ENCODE results near the gene BCL2.

Gene BCL2

DNA sequence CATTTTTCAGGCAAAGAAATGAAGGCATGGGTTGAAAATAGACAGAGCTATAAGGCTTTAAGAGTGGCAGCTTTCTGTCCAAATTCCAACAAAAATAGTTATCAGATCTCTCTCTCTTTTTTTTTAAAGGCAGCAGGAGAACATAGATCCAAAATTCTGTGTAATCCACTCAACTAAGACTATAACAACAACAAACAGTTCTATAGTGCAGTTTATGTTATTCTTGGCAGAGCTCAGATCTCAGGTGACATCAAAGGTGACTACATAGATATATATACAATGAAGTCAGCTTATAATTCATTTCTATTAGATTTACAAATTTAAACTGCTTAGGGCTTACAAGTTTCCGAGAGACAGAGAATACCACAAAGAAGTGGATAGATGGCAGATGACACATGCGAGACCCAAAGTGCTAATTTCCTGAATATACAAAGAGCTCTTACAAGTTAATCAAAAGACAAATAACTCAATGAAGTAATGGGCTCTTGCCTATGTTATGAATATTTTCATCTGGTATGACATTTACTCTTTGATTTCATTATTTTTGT lies 223.2 kb downstream of the BCL2 start:
- no peak overlapping the region for H3K9ac ChIP-seq (ENCODE audit: low read depth in 1 of 2, low read length in 2 of 2)
- no peaks in the 10 kb centered on the region for H3K27me3 ChIP-seq (ENCODE audit: control insufficient read depth in 1 of 2, insufficient read depth in 2 of 2, low read length in 2 of 2)
- no peak overlapping the region for H3K4me3 ChIP-seq (ENCODE audit: low read depth in 1 of 2, low read length in 2 of 2)
- no peaks in the 10 kb centered on the region for H3K36me3 ChIP-seq (ENCODE audit: control insufficient read depth in 1 of 2, insufficient read depth in 2 of 2, low read length in 2 of 2)
- H3K9me3 ChIP-seq (ENCODE audit: control insufficient read depth in 1 of 2, low read length in 2 of 2): no peaks in the 10 kb centered on the region
- no peak overlapping the region for H3K27ac ChIP-seq (ENCODE audit: low read depth, low read length)
- H3K4me1 ChIP-seq (ENCODE audit: control insufficient read depth in 1 of 2, insufficient read depth in 2 of 2, low read length in 2 of 2): peaks cover 29 to 32% of the 10 kb centered on the region in 2 donors

DNA sequence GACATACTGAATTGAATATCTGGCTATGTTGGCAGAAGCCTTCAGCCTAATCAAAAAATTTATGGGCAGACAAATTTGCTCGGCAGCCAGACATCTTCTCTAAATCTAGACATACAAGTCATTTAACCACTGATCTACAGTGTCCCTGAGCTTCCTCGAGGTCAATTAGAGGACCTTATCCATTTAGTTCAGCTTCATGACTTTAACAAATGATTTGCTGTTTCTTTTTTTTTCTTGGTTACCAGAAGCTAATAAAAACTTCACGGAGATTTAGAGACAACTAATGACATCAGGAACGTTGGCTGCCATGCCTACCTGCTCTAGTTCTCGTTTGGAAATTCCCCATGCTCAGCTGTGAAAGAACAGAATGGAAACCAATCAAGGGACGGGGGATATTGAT lies 223.8 kb downstream of the BCL2 start:
- H3K4me1 ChIP-seq (ENCODE audit: control insufficient read depth in 1 of 2, insufficient read depth in 2 of 2, low read length in 2 of 2): peaks cover 24 to 31% of the 10 kb centered on the region in 2 donors
- no peaks in the 10 kb centered on the region for H3K9me3 ChIP-seq (ENCODE audit: control insufficient read depth in 1 of 2, low read length in 2 of 2)
- H3K9ac ChIP-seq (ENCODE audit: low read depth in 1 of 2, low read length in 2 of 2): no peak overlapping the region
- H3K4me3 ChIP-seq (ENCODE audit: low read depth in 1 of 2, low read length in 2 of 2): no peak overlapping the region
- H3K27ac ChIP-seq (ENCODE audit: low read depth, low read length): no peak overlapping the region
- no peaks in the 10 kb centered on the region for H3K36me3 ChIP-seq (ENCODE audit: control insufficient read depth in 1 of 2, insufficient read depth in 2 of 2, low read length in 2 of 2)
- H3K27me3 ChIP-seq (ENCODE audit: control insufficient read depth in 1 of 2, insufficient read depth in 2 of 2, low read length in 2 of 2): no peaks in the 10 kb centered on the region

DNA sequence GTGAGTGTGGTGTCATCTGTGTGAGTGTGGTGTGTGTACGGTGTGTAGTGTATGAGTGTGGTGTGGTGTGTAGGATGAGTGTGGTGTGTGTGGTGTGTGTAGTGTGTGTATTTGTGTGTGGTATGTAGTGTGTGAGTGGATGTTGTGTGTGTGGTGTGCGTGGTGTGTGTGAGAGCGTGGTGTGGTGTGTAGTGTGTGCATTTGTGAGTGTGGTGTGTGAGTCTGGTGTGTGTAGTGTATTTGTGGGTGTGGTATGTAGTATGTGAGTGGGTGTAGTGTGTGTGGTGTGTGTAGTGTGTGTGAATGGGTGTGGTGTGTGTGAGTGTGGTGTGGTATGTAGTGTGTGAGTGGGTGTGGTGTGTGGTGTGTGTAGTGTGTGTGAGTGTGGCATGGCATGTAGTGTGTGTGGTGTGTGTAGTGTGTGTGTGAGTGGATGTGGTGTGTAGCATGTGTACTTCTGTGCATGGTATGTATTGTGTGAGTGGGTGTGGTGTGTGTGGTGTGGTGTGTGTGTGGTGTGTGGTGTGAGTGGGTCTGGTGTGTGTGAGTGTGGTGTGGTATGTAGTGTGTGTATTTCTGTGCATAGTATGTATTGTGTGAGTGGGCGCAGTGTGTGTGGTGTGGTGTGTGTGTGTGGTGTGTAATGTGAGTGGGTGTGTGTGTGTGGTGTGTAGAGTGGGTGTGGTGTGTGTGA lies 227.8 kb downstream of the BCL2 start:
- H3K27me3 ChIP-seq (ENCODE audit: control insufficient read depth in 1 of 2, insufficient read depth in 2 of 2, low read length in 2 of 2): no peaks in the 10 kb centered on the region
- H3K4me3 ChIP-seq (ENCODE audit: low read depth in 1 of 2, low read length in 2 of 2): no peak overlapping the region
- no peak overlapping the region for H3K27ac ChIP-seq (ENCODE audit: low read depth, low read length)
- H3K9ac ChIP-seq (ENCODE audit: low read depth in 1 of 2, low read length in 2 of 2): no peak overlapping the region
- H3K9me3 ChIP-seq (ENCODE audit: control insufficient read depth in 1 of 2, low read length in 2 of 2): no peaks in the 10 kb centered on the region
- H3K36me3 ChIP-seq (ENCODE audit: control insufficient read depth in 1 of 2, insufficient read depth in 2 of 2, low read length in 2 of 2): no peaks in the 10 kb centered on the region
- H3K4me1 ChIP-seq (ENCODE audit: control insufficient read depth in 1 of 2, insufficient read depth in 2 of 2, low read length in 2 of 2): peaks cover 7 to 14% of the 10 kb centered on the region in 2 donors

DNA sequence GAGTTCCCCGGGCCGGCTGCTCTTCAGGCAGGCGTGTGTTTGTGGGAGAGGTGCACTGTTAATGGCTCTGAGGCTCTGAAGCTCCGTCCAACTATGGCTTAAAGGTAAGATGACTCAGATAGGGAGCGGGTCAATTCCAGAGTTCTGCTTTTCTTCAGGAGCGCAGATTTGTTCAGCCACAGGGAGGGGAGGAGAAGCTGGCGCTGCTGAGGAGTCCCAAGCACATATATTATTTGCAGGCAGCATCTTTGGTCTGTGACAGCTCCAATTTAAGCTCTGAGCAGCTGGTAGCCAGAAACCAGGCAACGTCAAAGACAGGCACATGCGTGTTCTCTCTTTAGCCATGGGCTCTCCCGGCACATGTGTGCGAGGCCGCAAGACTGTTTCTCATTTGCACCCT lies 229.2 kb downstream of the BCL2 start:
- peaks cover 7 to 14% of the 10 kb centered on the region in 2 donors for H3K4me1 ChIP-seq (ENCODE audit: control insufficient read depth in 1 of 2, insufficient read depth in 2 of 2, low read length in 2 of 2)
- H3K27me3 ChIP-seq (ENCODE audit: control insufficient read depth in 1 of 2, insufficient read depth in 2 of 2, low read length in 2 of 2): no peaks in the 10 kb centered on the region
- no peak overlapping the region for H3K9ac ChIP-seq (ENCODE audit: low read depth in 1 of 2, low read length in 2 of 2)
- H3K36me3 ChIP-seq (ENCODE audit: control insufficient read depth in 1 of 2, insufficient read depth in 2 of 2, low read length in 2 of 2): no peaks in the 10 kb centered on the region
- no peak overlapping the region for H3K27ac ChIP-seq (ENCODE audit: low read depth, low read length)
- no peaks in the 10 kb centered on the region for H3K9me3 ChIP-seq (ENCODE audit: control insufficient read depth in 1 of 2, low read length in 2 of 2)
- no peak overlapping the region for H3K4me3 ChIP-seq (ENCODE audit: low read depth in 1 of 2, low read length in 2 of 2)

DNA sequence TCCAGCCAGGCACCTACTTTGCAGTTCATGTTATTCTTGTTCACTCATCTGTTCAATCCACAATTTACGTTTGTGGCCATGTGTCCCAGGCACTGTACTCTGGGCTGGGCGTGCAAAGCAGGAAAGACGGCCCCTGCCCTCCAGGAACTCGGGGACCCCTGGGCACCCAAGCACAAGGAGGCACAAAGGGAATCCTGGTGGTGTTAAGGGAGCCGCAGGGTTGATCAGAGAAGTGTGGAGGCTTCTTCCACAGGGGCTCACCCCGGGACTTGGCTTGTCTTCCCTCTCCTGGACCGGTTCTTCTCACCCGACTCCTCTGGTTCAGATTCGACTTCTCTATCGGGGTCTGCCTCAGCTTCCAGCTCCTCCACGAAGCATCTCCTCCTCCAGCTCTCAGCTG lies 230.5 kb downstream of the BCL2 start:
- H3K27me3 ChIP-seq (ENCODE audit: control insufficient read depth in 1 of 2, insufficient read depth in 2 of 2, low read length in 2 of 2): no peaks in the 10 kb centered on the region
- H3K4me1 ChIP-seq (ENCODE audit: control insufficient read depth in 1 of 2, insufficient read depth in 2 of 2, low read length in 2 of 2): peaks cover 7 to 14% of the 10 kb centered on the region in 2 donors
- no peak overlapping the region for H3K9ac ChIP-seq (ENCODE audit: low read depth in 1 of 2, low read length in 2 of 2)
- no peak overlapping the region for H3K4me3 ChIP-seq (ENCODE audit: low read depth in 1 of 2, low read length in 2 of 2)
- no peaks in the 10 kb centered on the region for H3K36me3 ChIP-seq (ENCODE audit: control insufficient read depth in 1 of 2, insufficient read depth in 2 of 2, low read length in 2 of 2)
- no peaks in the 10 kb centered on the region for H3K9me3 ChIP-seq (ENCODE audit: control insufficient read depth in 1 of 2, low read length in 2 of 2)
- H3K27ac ChIP-seq (ENCODE audit: low read depth, low read length): no peak overlapping the region

DNA sequence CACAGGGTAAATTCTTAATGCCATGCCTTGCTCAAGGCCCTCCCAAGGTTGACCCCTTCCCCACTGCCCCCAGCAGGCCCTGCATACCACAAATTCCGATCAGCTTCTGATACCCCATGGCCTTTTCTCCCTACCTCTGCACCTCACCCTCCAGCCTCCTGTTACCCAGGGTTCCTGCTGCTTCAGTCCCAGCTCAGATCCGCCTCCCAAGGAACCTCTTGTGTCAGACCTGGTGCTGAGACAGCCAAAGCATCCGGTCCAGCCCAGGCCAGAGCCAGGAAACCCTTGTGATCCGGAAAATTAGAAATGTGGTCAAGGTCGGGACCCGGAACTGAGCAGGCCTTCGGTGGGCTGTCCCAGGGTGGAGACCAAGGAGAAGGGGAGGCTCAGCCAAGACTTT lies 231.3 kb downstream of the BCL2 start:
- Histone ChIP-seq H3K4me1 (ENCODE audit: control insufficient read depth in 1 of 2, insufficient read depth in 2 of 2, low read length in 2 of 2) (peaks cover 7 to 14% of the 10 kb centered on the region in 2 donors), H3K36me3 (ENCODE audit: control insufficient read depth in 1 of 2, insufficient read depth in 2 of 2, low read length in 2 of 2) (no peaks in the 10 kb centered on the region), H3K27ac (ENCODE audit: low read depth, low read length) (no peak overlapping the region), H3K27me3 (ENCODE audit: control insufficient read depth in 1 of 2, insufficient read depth in 2 of 2, low read length in 2 of 2) (no peaks in the 10 kb centered on the region), H3K4me3 (ENCODE audit: low read depth in 1 of 2, low read length in 2 of 2) (no peak overlapping the region), H3K9me3 (ENCODE audit: control insufficient read depth in 1 of 2, low read length in 2 of 2) (no peaks in the 10 kb centered on the region), H3K9ac (ENCODE audit: low read depth in 1 of 2, low read length in 2 of 2) (no peak overlapping the region)

DNA sequence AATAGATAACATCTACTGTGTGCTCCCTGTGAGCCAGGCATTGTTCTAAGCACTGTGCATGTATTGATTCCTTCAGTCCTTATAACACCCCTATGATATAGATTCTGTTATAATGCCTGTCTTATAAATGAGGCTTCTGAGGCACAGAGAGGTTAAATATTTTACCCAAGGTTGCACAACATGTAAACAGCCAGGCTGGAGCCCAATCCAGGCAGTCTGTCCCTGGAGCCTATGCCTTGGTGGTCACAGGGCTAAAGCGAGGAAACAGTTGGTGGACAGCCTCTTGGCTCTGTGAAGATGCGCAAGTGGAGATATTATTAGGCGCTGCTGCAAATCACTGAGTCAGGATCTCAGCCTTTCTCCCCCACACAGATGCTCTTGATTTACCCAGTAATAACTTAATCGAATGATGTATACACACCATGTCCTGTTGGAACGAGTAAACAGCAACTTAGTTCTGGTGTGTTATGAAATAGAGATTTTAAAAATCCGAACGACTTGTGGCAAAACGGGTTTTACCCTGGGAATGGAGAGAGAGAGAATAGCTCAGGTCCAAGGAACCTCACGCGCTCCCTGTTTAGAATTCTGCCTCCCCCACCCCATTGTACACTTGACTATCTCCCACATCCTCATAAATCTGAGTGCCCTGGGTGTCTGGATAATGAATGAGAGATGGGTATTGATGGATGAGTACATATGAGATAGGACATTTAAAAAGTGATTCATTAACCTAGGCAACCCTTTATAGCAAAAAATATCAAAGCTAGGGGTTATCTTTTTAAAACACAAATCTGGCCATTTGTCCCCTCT lies 231.9 kb downstream of the BCL2 start:
- H3K27me3 ChIP-seq (ENCODE audit: control insufficient read depth in 1 of 2, insufficient read depth in 2 of 2, low read length in 2 of 2): no peaks in the 10 kb centered on the region
- H3K27ac ChIP-seq (ENCODE audit: low read depth, low read length): no peak overlapping the region
- no peaks in the 10 kb centered on the region for H3K36me3 ChIP-seq (ENCODE audit: control insufficient read depth in 1 of 2, insufficient read depth in 2 of 2, low read length in 2 of 2)
- no peak overlapping the region for H3K4me3 ChIP-seq (ENCODE audit: low read depth in 1 of 2, low read length in 2 of 2)
- peaks cover 7 to 14% of the 10 kb centered on the region in 2 donors for H3K4me1 ChIP-seq (ENCODE audit: control insufficient read depth in 1 of 2, insufficient read depth in 2 of 2, low read length in 2 of 2)
- H3K9ac ChIP-seq (ENCODE audit: low read depth in 1 of 2, low read length in 2 of 2): no peak overlapping the region
- no peaks in the 10 kb centered on the region for H3K9me3 ChIP-seq (ENCODE audit: control insufficient read depth in 1 of 2, low read length in 2 of 2)

DNA sequence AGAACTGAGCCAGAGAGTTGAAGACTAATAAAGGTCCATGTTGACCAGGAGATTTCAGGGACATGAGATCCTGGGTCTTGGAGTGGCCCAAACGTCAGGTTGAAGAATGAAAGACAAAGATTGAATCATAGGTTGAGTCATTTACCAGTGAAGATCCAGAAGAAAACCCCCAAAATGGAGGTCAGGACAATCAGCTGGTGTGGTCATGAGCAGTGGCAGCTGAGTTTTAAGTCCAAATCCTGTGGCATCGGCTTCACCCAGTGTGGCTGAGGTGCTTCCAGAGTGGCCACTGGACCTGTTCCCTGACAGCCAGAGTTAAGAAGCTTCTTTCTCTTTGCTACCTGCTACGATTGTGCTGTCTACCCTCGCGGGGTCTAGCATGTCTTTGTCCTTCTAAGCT lies 234.0 kb downstream of the BCL2 start:
- no peak overlapping the region for H3K9ac ChIP-seq (ENCODE audit: low read depth in 1 of 2, low read length in 2 of 2)
- H3K4me1 ChIP-seq (ENCODE audit: control insufficient read depth in 1 of 2, insufficient read depth in 2 of 2, low read length in 2 of 2): peaks cover 7 to 8% of the 10 kb centered on the region in 2 donors
- no peaks in the 10 kb centered on the region for H3K36me3 ChIP-seq (ENCODE audit: control insufficient read depth in 1 of 2, insufficient read depth in 2 of 2, low read length in 2 of 2)
- H3K9me3 ChIP-seq (ENCODE audit: control insufficient read depth in 1 of 2, low read length in 2 of 2): no peaks in the 10 kb centered on the region
- H3K4me3 ChIP-seq (ENCODE audit: low read depth in 1 of 2, low read length in 2 of 2): no peak overlapping the region
- H3K27me3 ChIP-seq (ENCODE audit: control insufficient read depth in 1 of 2, insufficient read depth in 2 of 2, low read length in 2 of 2): no peaks in the 10 kb centered on the region
- no peak overlapping the region for H3K27ac ChIP-seq (ENCODE audit: low read depth, low read length)

DNA sequence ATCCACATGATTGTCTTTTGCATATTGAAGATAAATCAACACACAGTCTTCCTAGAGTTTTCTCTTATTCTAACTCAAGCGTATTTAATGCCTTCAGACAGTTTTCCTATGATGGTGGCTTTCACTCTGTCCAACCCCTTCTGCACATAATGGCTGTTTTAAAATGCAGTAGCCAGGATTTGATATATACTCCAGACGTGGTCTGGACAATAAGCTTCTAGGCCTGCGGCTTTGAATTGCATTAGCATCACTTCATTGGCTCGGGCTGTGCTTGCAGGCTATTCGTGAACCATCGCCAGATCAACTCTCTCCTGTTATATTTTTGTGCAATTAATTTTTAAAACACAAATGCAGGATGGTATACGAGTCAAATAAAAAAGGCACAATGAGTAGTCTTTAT lies 235.3 kb downstream of the BCL2 start:
- H3K27me3 ChIP-seq (ENCODE audit: control insufficient read depth in 1 of 2, insufficient read depth in 2 of 2, low read length in 2 of 2): no peaks in the 10 kb centered on the region
- H3K36me3 ChIP-seq (ENCODE audit: control insufficient read depth in 1 of 2, insufficient read depth in 2 of 2, low read length in 2 of 2): no peaks in the 10 kb centered on the region
- H3K4me1 ChIP-seq (ENCODE audit: control insufficient read depth in 1 of 2, insufficient read depth in 2 of 2, low read length in 2 of 2): no peaks in the 10 kb centered on the region
- H3K27ac ChIP-seq (ENCODE audit: low read depth, low read length): no peak overlapping the region
- no peak overlapping the region for H3K9ac ChIP-seq (ENCODE audit: low read depth in 1 of 2, low read length in 2 of 2)
- peaks cover 0 to under 1% of the 10 kb centered on the region in 2 donors for H3K9me3 ChIP-seq (ENCODE audit: control insufficient read depth in 1 of 2, low read length in 2 of 2)
- H3K4me3 ChIP-seq (ENCODE audit: low read depth in 1 of 2, low read length in 2 of 2): no peak overlapping the region

DNA sequence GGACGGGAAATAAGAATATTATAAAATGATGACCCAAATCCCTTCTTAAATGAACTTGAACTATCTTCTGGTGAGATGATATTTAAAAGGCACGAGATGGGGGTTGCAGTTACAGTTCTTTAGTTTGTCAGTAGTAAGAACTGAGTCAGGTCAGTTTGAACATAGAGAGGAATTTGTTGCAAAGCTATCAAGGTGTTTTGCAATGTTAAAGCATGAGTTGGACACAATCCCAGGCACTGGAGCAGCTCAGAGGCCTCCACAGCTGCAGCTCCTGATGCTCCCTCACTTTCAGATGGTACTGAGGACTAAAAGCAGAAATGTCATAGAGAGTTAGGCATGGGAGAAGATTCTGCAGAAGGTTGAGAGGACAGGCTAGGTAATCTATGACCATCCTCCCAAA lies 236.0 kb downstream of the BCL2 start:
- Histone ChIP-seq H3K4me1 (ENCODE audit: control insufficient read depth in 1 of 2, insufficient read depth in 2 of 2, low read length in 2 of 2) (no peaks in the 10 kb centered on the region), H3K27ac (ENCODE audit: low read depth, low read length) (no peak overlapping the region), H3K9me3 (ENCODE audit: control insufficient read depth in 1 of 2, low read length in 2 of 2) (peaks cover 0 to 2% of the 10 kb centered on the region in 2 donors), H3K9ac (ENCODE audit: low read depth in 1 of 2, low read length in 2 of 2) (no peak overlapping the region), H3K27me3 (ENCODE audit: control insufficient read depth in 1 of 2, insufficient read depth in 2 of 2, low read length in 2 of 2) (no peaks in the 10 kb centered on the region), H3K36me3 (ENCODE audit: control insufficient read depth in 1 of 2, insufficient read depth in 2 of 2, low read length in 2 of 2) (no peaks in the 10 kb centered on the region), H3K4me3 (ENCODE audit: low read depth in 1 of 2, low read length in 2 of 2) (no peak overlapping the region)

Data from duodenal mucosa (tissue), 2 donors.